PFSK-1 (cell line): ENCODE results near the gene UMPS.

ENCODE experiments used
- FOXP2 ChIP-seq: optimal IDR thresholded peaks from 2 replicates; pipeline ENCODE3; 2011; ENCODE audit warnings: borderline replicate concordance, control low read depth, inconsistent platforms; ENCODE audit not compliant: insufficient read depth; ENCODE audit errors: extremely low read length, extremely low read depth
- POLR2AphosphoS5 ChIP-seq: IDR thresholded peaks from 2 replicates; pipeline ENCODE4 v1.6.1; 2012; ENCODE audit warnings: low read depth, mild to moderate bottlenecking, control low read depth, low read length, moderate library complexity
- REST ChIP-seq, 2 experiments: IDR thresholded peaks; 2 replicates each; pipeline versions ENCODE4 v1.6.1 to v1.8.0; 2011 to 2012; ENCODE audit warnings: low read depth in 2 of 2, low read length in 2 of 2, control low read depth in 1 of 2, inconsistent platforms in 1 of 2, mild to moderate bottlenecking in 1 of 2, moderate library complexity in 1 of 2; ENCODE audit not compliant: insufficient read depth in 1 of 2
- SIN3A ChIP-seq: IDR thresholded peaks from 2 replicates; pipeline ENCODE4 v1.6.1; 2012; ENCODE audit warnings: mild to moderate bottlenecking, low read length, moderate library complexity, borderline replicate concordance; ENCODE audit not compliant: insufficient read depth
- TAF1 ChIP-seq: IDR thresholded peaks from 2 replicates; pipeline ENCODE4 v1.6.1; 2012; ENCODE audit warnings: low read length, control low read depth, borderline replicate concordance; ENCODE audit not compliant: insufficient read depth

- no peak for TF ChIP-seq POLR2AphosphoS5
- no peak for TF ChIP-seq SIN3A
- no peak for TF ChIP-seq REST (IDR thresholded peaks at IDR 0.05; ENCODE audit: insufficient read depth in 1 of 2, low read depth in 2 of 2, low read length in 2 of 2)
- TF ChIP-seq TAF1, result no peak
- no peak for TF ChIP-seq FOXP2
These were observed 34.5 kb downstream of the UMPS start for GRCh38 chr3:124764746-124765145.
